Measurements from ENCODE around the gene NTS. TPM values are rescaled to one million over a fixed set of nuclear protein-coding genes. Genes with fewer than 3 reads are reported as not detected.

NTS gene, protein sequence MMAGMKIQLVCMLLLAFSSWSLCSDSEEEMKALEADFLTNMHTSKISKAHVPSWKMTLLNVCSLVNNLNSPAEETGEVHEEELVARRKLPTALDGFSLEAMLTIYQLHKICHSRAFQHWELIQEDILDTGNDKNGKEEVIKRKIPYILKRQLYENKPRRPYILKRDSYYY
- total RNA-seq (under 1 TPM in 1 of 2 donors, not detected in 1; 0.65 TPM), polyA plus RNA-seq (not detected)
- long read RNA-seq, donor 1 = 0 reads
- long read RNA-seq, donor 2 = 0 reads

DNA sequence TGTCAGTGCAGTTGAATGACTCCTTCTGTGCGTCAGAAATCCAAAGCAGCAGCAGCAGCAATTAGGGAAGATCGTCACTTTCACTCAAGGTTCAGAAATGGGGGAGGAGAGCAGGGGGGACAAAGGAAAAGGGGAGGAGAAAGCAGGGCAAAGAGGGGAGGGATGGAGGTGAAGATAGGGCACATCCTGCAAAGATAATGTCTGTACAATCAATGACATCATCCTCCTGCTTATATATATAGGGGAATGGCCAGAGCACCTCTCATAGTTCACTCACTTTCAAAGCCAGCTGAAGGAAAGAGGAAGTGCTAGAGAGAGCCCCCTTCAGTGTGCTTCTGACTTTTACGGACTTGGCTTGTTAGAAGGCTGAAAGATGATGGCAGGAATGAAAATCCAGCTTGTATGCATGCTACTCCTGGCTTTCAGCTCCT is at the start of gene NTS:
Gene NTS, plus strand, starts transcription at position 265 of the 431 bp plus-strand sequence. Its CDS starts 109 bp downstream, at position 374.
- H3K36me3 ChIP-seq (ENCODE audit: control insufficient read depth in 1 of 2, insufficient read depth in 2 of 2, low read length in 1 of 2) = no peaks in the 10 kb centered on the region
- H3K9me3 ChIP-seq (ENCODE audit: control insufficient read depth, low read length) = no peaks in the 10 kb centered on the region
- intact Hi-C loops (cut with DNase I) = loop anchor here (2.0 to 5.0 kb wide), 3 partner anchors 299 to 407 kb away; no protein-coding TSS in a partner anchor
- no peaks in the 10 kb centered on the region for H3K27me3 ChIP-seq (ENCODE audit: control insufficient read depth in 1 of 2, insufficient read depth in 2 of 2, low read length in 1 of 2)
- H3K4me1 ChIP-seq (ENCODE audit: control insufficient read depth in 1 of 2, insufficient read depth in 2 of 2, low read length in 2 of 2) = no peaks in the 10 kb centered on the region
- no peak within 1 kb of the TSS for H3K27ac ChIP-seq (ENCODE audit: low read depth in 1 of 2, low read length in 2 of 2)
- ATAC-seq (ENCODE audit: low FRiP score) (no peak), DNase-seq (no peak)
- 9 to 16% methylated on average over 3 of the region's 3 CpGs for WGBS, 2 donors
- no peak within 1 kb of the TSS for H3K4me3 ChIP-seq (ENCODE audit: low read length in 2 of 2)

DNA sequence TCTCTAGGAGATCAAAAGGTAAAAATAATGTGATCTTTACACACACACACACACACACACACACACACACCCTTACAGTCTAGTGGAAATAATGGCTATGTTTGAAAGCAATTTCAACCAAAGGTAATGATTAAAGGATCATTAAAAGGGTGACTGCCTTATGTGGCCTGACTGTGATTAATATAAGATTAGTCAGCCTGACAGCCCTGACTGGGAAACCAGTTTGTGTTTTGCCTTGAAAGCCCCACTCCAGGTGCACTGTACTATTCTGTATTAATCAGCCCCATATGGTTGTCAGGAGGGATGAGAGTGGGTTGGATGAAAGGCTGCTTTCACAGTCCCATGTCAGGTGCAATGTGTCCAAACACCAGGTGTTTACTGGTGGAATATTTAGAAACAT is 48.3 kb upstream of the NTS start:
- Histone ChIP-seq H3K27me3 (ENCODE audit: control insufficient read depth in 1 of 2, insufficient read depth in 2 of 2, low read length in 1 of 2) (no peaks in the 10 kb centered on the region), H3K27ac (ENCODE audit: low read depth in 1 of 2, low read length in 2 of 2) (no peak overlapping the region), H3K4me1 (ENCODE audit: control insufficient read depth in 1 of 2, insufficient read depth in 2 of 2, low read length in 2 of 2) (peaks cover 0 to 2% of the 10 kb centered on the region in 2 donors), H3K4me3 (ENCODE audit: low read length in 2 of 2) (no peak overlapping the region), H3K9me3 (ENCODE audit: control insufficient read depth, low read length) (no peaks in the 10 kb centered on the region), H3K36me3 (ENCODE audit: control insufficient read depth in 1 of 2, insufficient read depth in 2 of 2, low read length in 1 of 2) (no peaks in the 10 kb centered on the region)
- ATAC-seq (ENCODE audit: low FRiP score) (no peak), DNase-seq (no peak)
- intact Hi-C loops (cut with DNase I) = no loop called here

DNA sequence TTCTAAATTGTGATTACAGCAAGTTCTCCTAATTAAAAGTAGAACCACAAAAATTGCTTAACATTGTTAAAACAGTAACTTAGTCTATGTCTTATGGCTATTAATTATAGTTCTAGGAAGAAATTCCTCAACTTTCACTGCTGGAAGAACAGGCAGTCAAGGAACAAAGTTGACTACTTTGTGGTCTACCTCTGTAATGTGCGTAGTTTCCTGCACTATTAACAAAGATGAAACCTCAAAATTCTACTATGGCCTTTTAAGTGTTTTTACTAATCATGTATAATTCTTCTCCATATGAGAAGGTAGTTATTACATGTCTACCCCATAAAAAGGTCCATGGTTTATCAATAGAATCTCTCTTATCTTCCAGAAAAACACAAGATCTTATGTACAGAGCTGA is 45.5 kb upstream of the NTS start:
- Histone ChIP-seq H3K36me3 (ENCODE audit: control insufficient read depth in 1 of 2, insufficient read depth in 2 of 2, low read length in 1 of 2) (no peaks in the 10 kb centered on the region), H3K27me3 (ENCODE audit: control insufficient read depth in 1 of 2, insufficient read depth in 2 of 2, low read length in 1 of 2) (no peaks in the 10 kb centered on the region), H3K4me3 (ENCODE audit: low read length in 2 of 2) (no peak overlapping the region), H3K27ac (ENCODE audit: low read depth in 1 of 2, low read length in 2 of 2) (no peak overlapping the region), H3K9me3 (ENCODE audit: control insufficient read depth, low read length) (no peaks in the 10 kb centered on the region), H3K4me1 (ENCODE audit: control insufficient read depth in 1 of 2, insufficient read depth in 2 of 2, low read length in 2 of 2) (no peaks in the 10 kb centered on the region)
- intact Hi-C loops (cut with DNase I) = no loop called here
- WGBS, 2 donors = 100% methylated on average over 1 of the region's 1 CpG
- ATAC-seq (ENCODE audit: low FRiP score) (no peak), DNase-seq (no peak)

DNA sequence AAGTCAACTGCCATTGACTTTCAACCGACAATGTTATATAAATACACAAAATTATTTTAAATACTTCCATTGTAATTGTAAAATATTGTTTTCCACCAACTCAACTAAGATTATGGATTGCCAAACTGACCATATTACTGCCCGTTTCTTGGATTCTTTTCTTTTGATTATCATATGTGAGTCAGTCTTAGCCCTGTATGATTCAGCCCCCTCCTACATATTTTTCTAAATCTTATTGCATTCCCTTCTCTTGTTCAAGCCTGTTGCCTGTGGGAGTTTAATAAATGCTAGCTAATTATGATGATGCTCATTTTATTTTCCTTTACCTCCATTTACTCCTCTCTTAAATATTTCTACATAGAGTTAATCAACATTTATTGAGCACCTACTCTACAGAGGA is 44.7 kb upstream of the NTS start:
- ATAC-seq (ENCODE audit: low FRiP score) = no peak
- Histone ChIP-seq H3K4me3 (ENCODE audit: low read length in 2 of 2) (no peak overlapping the region), H3K36me3 (ENCODE audit: control insufficient read depth in 1 of 2, insufficient read depth in 2 of 2, low read length in 1 of 2) (no peaks in the 10 kb centered on the region), H3K27me3 (ENCODE audit: control insufficient read depth in 1 of 2, insufficient read depth in 2 of 2, low read length in 1 of 2) (no peaks in the 10 kb centered on the region), H3K4me1 (ENCODE audit: control insufficient read depth in 1 of 2, insufficient read depth in 2 of 2, low read length in 2 of 2) (no peaks in the 10 kb centered on the region), H3K27ac (ENCODE audit: low read depth in 1 of 2, low read length in 2 of 2) (no peak overlapping the region), H3K9me3 (ENCODE audit: control insufficient read depth, low read length) (no peaks in the 10 kb centered on the region)
- no peak for DNase-seq
- 60 to 66% methylated on average over 2 of the region's 2 CpGs for WGBS, 2 donors
- intact Hi-C loops (cut with DNase I) = no loop called here

GRCh38 chr12:85831327-85831990 is 42.6 kb upstream of the NTS start:
- intact Hi-C loops (cut with DNase I) = no loop called here
- DNase-seq (no peak), ATAC-seq (ENCODE audit: low FRiP score) (no peak)
- Histone ChIP-seq H3K27ac (ENCODE audit: low read depth in 1 of 2, low read length in 2 of 2) (no peak overlapping the region), H3K36me3 (ENCODE audit: control insufficient read depth in 1 of 2, insufficient read depth in 2 of 2, low read length in 1 of 2) (no peaks in the 10 kb centered on the region), H3K4me1 (ENCODE audit: control insufficient read depth in 1 of 2, insufficient read depth in 2 of 2, low read length in 2 of 2) (no peaks in the 10 kb centered on the region), H3K4me3 (ENCODE audit: low read length in 2 of 2) (no peak overlapping the region), H3K9me3 (ENCODE audit: control insufficient read depth, low read length) (no peaks in the 10 kb centered on the region), H3K27me3 (ENCODE audit: control insufficient read depth in 1 of 2, insufficient read depth in 2 of 2, low read length in 1 of 2) (no peaks in the 10 kb centered on the region)
- 88 to 89% methylated on average over 2 of the region's 2 CpGs for WGBS, 2 donors

- no peak overlapping the region for H3K4me3 ChIP-seq (ENCODE audit: low read length in 2 of 2)
- H3K4me1 ChIP-seq (ENCODE audit: control insufficient read depth in 1 of 2, insufficient read depth in 2 of 2, low read length in 2 of 2) = no peaks in the 10 kb centered on the region
- H3K9me3 ChIP-seq (ENCODE audit: control insufficient read depth, low read length) = no peaks in the 10 kb centered on the region
- no peaks in the 10 kb centered on the region for H3K36me3 ChIP-seq (ENCODE audit: control insufficient read depth in 1 of 2, insufficient read depth in 2 of 2, low read length in 1 of 2)
- no peak overlapping the region for H3K27ac ChIP-seq (ENCODE audit: low read depth in 1 of 2, low read length in 2 of 2)
- no peaks in the 10 kb centered on the region for H3K27me3 ChIP-seq (ENCODE audit: control insufficient read depth in 1 of 2, insufficient read depth in 2 of 2, low read length in 1 of 2)
- no peak for DNase-seq
- intact Hi-C loops (cut with DNase I) = no loop called here
- no peak for ATAC-seq (ENCODE audit: low FRiP score)
Observed at GRCh38 chr12:85833579-85833978, 40.5 kb upstream of the NTS start.

DNA sequence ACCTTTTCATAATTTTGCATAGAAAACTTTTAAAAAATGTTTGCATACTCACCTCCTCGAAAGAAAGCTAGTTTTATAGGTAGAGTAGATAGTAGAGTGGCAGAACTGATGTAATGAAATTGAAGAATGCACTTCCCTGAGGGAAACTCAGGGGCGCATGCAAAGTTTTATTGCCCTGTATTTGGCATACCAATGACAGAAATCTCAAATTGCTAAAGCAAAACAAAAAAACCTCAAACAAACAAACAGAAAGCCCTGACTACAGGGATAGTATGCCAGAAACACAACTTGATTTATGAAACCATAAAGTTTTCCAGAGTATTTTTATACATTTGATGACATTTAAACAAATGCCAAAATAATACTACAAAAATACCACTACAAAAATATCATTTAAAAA is 39.7 kb upstream of the NTS start:
- H3K4me3 ChIP-seq (ENCODE audit: low read length in 2 of 2) = peak overlapping the region in 1 of 2 donors; percentile 54
- H3K36me3 ChIP-seq (ENCODE audit: control insufficient read depth in 1 of 2, insufficient read depth in 2 of 2, low read length in 1 of 2) = no peaks in the 10 kb centered on the region
- DNase-seq (no peak), ATAC-seq (ENCODE audit: low FRiP score) (no peak)
- H3K9me3 ChIP-seq (ENCODE audit: control insufficient read depth, low read length) = no peaks in the 10 kb centered on the region
- H3K27ac ChIP-seq (ENCODE audit: low read depth in 1 of 2, low read length in 2 of 2) = no peak overlapping the region
- WGBS, 2 donors = 31 to 32% methylated on average over 2 of the region's 2 CpGs
- no peaks in the 10 kb centered on the region for H3K27me3 ChIP-seq (ENCODE audit: control insufficient read depth in 1 of 2, insufficient read depth in 2 of 2, low read length in 1 of 2)
- no peaks in the 10 kb centered on the region for H3K4me1 ChIP-seq (ENCODE audit: control insufficient read depth in 1 of 2, insufficient read depth in 2 of 2, low read length in 2 of 2)
- intact Hi-C loops (cut with DNase I) = no loop called here

- Histone ChIP-seq H3K4me1 (ENCODE audit: control insufficient read depth in 1 of 2, insufficient read depth in 2 of 2, low read length in 2 of 2) (no peaks in the 10 kb centered on the region), H3K9me3 (ENCODE audit: control insufficient read depth, low read length) (no peaks in the 10 kb centered on the region), H3K27ac (ENCODE audit: low read depth in 1 of 2, low read length in 2 of 2) (peak overlapping the region in 1 of 2 donors; percentile 10), H3K36me3 (ENCODE audit: control insufficient read depth in 1 of 2, insufficient read depth in 2 of 2, low read length in 1 of 2) (no peaks in the 10 kb centered on the region), H3K27me3 (ENCODE audit: control insufficient read depth in 1 of 2, insufficient read depth in 2 of 2, low read length in 1 of 2) (no peaks in the 10 kb centered on the region), H3K4me3 (ENCODE audit: low read length in 2 of 2) (peak overlapping the region; percentile 87 to 99)
- ATAC-seq (ENCODE audit: low FRiP score) (peak; percentile 39), DNase-seq (no peak)
- intact Hi-C loops (cut with DNase I) = no loop called here
- WGBS, 2 donors = 0 to 1% methylated on average over 4 of the region's 4 CpGs
Observed at GRCh38 chr12:85835426-85836196, 38.5 kb upstream of the NTS start.

All from aorta (tissue), 5 donors.